ENCODE measurements around the gene FLVCR1.
"Not testable (repeated sequence)": the region's sequence is repeated elsewhere in the genome, so short reads cannot be mapped to it uniquely, and the experiment has no call there.

FLVCR1 gene

DNA sequence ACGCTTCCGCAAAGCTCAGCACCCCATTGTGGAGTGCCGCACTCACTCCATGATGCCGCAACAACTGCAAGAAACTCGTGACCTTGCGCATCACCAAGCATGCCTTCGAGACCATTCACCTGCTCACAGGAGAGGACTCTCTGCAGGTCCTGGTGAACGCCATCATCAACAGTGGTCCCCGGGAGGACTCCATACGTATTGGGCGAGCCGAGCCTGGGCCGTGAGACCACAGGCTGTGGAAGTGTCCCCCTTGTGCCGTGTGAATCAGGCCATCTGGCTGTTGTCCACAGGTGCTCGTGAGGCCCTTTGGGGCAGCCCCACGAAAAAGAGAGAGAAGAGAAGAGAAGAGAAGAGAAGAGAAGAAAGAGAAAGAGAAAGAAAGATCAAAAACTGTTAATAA, 33.9 kb upstream of the FLVCR1 start:
- TF ChIP-seq, protein P1, sequence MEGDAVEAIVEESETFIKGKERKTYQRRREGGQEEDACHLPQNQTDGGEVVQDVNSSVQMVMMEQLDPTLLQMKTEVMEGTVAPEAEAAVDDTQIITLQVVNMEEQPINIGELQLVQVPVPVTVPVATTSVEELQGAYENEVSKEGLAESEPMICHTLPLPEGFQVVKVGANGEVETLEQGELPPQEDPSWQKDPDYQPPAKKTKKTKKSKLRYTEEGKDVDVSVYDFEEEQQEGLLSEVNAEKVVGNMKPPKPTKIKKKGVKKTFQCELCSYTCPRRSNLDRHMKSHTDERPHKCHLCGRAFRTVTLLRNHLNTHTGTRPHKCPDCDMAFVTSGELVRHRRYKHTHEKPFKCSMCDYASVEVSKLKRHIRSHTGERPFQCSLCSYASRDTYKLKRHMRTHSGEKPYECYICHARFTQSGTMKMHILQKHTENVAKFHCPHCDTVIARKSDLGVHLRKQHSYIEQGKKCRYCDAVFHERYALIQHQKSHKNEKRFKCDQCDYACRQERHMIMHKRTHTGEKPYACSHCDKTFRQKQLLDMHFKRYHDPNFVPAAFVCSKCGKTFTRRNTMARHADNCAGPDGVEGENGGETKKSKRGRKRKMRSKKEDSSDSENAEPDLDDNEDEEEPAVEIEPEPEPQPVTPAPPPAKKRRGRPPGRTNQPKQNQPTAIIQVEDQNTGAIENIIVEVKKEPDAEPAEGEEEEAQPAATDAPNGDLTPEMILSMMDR (conservative IDR thresholded peaks at IDR 0.05; ENCODE audit: low read length), result no peak
- no peak overlapping the region for H3K4me3 ChIP-seq (ENCODE audit: low read length)
- no peak for DNase-seq (ENCODE audit: low read depth)

DNA sequence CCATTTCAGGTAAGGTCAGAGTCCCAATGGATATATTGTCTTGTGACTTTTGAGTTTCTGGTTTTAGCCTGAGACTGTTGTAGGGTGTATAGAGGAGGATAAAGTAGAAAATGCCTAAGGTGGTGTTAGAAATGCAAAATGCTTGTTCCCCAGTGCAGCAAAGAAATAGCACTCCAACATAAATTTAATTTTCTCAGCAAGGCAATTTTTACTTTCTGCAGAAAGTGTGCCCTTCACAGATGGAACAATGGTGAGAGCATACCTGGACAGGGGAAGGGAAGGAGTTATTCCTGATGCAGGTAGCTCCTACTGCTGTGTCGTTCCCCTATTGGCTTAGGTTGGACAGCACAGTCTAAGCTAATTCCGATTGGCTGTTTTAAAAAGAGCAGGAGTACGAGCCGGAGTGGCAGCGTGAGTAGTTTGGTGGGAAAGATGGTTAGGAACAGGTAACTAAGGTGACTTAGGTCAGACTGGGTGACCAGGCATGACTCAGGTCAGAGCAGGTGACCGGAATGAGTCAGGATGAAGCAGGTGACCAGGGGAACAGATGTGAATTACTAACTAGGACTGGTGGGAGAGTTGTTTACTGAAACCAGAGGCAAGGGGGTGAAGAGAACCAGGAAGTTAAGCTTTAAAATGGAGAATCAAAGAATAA, 32.1 kb upstream of the FLVCR1 start:
- TF ChIP-seq, protein P1 (conservative IDR thresholded peaks at IDR 0.05; ENCODE audit: low read length), result no peak
- DNase-seq (ENCODE audit: low read depth), result no peak
- no peak overlapping the region for H3K4me3 ChIP-seq (ENCODE audit: low read length)

DNA sequence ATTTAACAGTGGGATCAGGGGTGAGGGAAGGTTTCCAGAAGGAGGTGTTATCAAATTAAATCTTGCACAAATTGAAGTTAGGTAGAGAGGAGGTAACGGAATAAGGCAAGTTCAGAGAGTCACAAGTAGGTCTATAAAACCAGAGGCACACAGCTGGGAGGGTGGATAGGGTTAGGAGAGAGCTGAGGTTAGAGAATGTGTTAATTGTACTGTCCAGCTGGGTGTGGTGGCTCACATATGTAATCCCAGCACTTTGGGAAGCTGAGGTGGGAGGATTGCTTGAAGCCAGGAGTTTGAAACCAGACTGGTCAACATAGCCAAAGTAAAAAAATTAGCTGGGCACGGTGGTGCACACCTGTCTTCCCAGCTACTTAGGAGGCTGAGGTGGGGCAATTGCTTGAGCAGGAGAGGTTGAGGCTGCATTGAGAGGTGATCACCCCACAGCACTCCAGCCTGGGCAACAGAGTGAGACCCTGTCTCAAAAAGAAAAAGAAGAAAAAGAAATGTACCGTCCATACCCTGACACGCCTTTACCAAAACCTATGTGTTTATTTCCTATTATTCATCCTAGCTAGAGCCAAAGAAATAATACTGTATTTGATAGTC, 30.8 kb upstream of the FLVCR1 start:
- DNase-seq (ENCODE audit: low read depth), result no peak
- TF ChIP-seq, protein P1 (conservative IDR thresholded peaks at IDR 0.05; ENCODE audit: low read length), result no peak
- H3K4me3 ChIP-seq (ENCODE audit: low read length), result no peak overlapping the region

DNA sequence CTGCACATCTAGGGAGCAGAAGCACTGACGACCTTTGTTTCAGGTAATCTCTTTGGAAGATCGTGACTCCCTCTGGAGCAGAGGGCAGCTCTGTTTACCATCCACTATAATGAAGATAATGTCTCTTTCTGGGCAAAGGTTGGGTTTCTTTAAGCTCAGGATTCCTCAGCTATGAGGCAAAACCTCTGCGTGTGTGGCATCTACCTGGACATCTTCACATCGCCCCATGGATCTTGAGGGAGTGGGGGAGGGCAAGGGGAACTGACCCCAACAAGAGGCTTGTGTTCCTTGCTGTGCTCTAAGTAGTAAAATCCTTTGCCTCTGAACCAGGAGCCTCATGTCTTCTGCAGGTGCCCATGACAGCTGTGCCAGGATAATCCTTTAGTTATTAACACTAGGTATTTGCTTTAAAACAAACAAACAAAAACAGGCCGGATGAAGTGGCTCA, 30.2 kb upstream of the FLVCR1 start:
- H3K4me3 ChIP-seq (ENCODE audit: low read length), result no peak overlapping the region
- no peak for DNase-seq (ENCODE audit: low read depth)
- TF ChIP-seq, protein P1 (conservative IDR thresholded peaks at IDR 0.05; ENCODE audit: low read length), result no peak

DNA sequence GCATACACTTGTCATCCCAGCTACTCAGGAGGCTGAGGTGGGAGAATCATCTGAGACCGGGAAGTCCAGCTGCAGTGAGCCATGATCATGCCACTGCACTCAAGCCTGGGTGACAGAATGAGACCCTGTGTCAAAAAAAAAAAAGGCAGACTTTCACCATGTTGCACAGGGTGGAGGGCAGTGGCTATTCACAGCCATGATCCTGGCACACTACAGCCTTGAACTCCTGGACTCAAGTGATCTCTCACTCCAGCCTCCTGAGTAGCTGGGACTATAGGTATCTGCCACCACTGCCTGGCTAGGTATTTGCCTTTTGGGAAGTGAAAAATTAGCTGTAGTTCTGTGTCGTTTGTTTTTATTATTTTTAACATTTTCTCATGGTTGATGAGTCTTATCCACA, 29.7 kb upstream of the FLVCR1 start:
- DNase-seq (ENCODE audit: low read depth), result no peak
- TF ChIP-seq, protein P1 (conservative IDR thresholded peaks at IDR 0.05; ENCODE audit: low read length), result no peak

DNA sequence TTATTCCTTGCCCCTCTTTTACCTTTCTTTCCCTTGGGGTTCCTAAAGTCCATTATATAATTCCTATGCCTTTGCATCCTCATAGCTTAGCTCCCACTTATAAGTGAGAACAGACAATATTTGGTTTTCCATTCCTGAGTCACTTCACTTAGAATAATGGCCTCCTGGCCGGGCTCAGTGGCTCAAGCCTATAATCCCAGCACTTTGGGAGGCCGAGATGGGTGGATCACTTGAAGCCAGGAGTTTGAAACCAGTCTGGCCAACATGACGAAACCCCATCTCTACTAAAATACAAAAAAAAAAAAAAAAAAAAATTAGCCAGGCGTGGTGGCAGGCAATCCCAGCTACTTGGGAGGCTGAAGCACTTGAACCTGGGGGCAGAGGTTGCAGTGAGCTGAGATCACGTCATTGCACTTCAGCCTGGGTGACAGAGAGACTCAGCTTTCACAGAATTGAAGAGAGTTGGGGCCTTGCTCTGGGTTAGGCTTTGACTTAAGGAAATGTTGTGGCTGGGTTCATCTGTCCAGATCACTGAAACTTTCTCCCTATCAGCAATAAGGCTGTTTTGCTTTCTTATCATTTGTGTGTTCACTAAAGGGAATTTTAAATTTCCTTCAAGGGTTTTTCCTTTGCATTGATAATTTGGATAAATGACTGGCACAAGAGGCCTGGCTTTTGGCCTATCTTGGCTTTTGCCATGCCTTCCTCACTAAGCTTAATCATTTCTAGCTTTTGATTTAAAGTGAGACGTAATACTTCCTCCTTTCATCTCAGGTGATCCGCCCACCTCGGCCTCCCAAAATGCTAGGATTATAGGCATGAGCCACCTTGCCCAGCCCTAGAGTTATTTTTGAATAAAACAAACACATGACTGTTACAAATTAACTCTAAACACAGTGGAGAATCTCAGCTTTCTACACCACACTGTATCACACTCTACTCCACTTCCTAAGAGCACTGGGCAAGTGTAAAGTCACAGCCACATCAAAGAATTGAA, 24.6 kb upstream of the FLVCR1 start:
- not testable (repeated sequence) for DNase-seq (ENCODE audit: low read depth)

More for the DNA sequence above, 29.7 kb upstream of the FLVCR1 start:
- H3K4me3 ChIP-seq (ENCODE audit: low read length), result no peak overlapping the region

DNA sequence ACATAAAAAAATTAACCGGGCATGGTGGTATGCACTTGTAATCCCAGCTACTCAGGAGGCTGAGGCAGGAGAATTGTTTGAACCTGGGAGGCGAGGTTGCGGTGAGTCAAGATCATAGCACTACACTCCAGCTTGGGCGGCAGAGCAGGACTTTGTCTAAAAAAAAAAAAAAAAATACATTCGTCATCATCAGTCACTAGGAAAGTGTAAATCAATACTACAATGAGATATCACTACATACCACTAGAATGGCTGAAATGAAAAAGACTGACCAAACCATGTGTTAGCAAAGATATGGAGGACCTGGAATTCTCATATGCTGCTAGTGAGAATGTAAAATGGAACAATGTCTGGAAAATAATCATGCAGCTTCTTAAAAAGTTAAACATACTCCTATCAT, 19.9 kb upstream of the FLVCR1 start:
- DNase-seq (ENCODE audit: low read depth), result no peak
- TF ChIP-seq, protein P1 (conservative IDR thresholded peaks at IDR 0.05; ENCODE audit: low read length), result no peak
- H3K4me3 ChIP-seq (ENCODE audit: low read length), result no peak overlapping the region

More for the DNA sequence above, 24.6 kb upstream of the FLVCR1 start:
- H3K4me3 ChIP-seq (ENCODE audit: low read length), result not testable (repeated sequence)

DNA sequence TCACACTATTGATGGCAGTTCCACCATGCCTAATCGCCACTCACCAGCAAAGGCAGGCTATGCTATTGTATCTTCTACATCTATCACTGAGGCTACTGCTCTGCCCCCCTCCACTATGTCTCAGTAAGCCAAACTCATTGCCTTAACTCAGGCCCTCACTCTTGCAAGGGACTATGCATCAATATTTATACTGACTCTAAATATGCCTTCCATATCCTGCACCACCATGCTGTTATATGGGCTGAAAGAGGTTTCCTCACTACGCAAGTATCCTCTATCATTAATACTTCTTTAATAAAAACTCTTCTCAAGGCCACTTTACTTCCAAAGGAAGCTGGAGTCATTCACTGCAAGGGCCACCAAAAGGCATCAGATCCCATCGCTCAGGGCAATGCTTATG, 13.6 kb upstream of the FLVCR1 start:
- not testable (repeated sequence) for H3K4me3 ChIP-seq (ENCODE audit: low read length); DNase-seq (ENCODE audit: low read depth)
